MM.1S (cell line): ENCODE measurements around the gene PSTPIP1.

Source experiments
- DNase-seq: peaks from one replicate; pipeline ENCODE4 v3.0.0-alpha.2; 2015
- H2AFZ ChIP-seq: fragments of 300-600 bp; sonication (generic); 2 replicates; pipeline ENCODE4 v1.6.0; 2016; ENCODE audit warnings: antibody characterized with exemption, low read length
- H3F3A ChIP-seq: fragments of 300-600 bp; sonication (generic); 2 replicates; pipeline ENCODE4 v1.6.1; 2016; ENCODE audit warnings: mild to moderate bottlenecking, antibody characterized with exemption, low read length, moderate library complexity, mixed read lengths; ENCODE audit not compliant: insufficient read depth
- H3K27ac ChIP-seq: fragments of 300-600 bp; sonication (generic); 2 replicates; pipeline ENCODE4 v1.5.1; 2016; ENCODE audit warnings: mild to moderate bottlenecking, low read length
- H3K27me3 ChIP-seq: fragments of 300-600 bp; sonication (generic); replicated peaks from 2 replicates; pipeline ENCODE4 v1.6.0; 2016; ENCODE audit warnings: low read length; ENCODE audit not compliant: insufficient read depth
- H3K36me3 ChIP-seq: fragments of 300-600 bp; sonication (generic); replicated peaks from 2 replicates; pipeline ENCODE4 v1.6.1; 2016; ENCODE audit warnings: mild to moderate bottlenecking, low read length, mixed read lengths; ENCODE audit not compliant: insufficient read depth
- H3K4me1 ChIP-seq: fragments of 300-600 bp; sonication (generic); 2 replicates; pipeline ENCODE4 v1.6.1; 2016; ENCODE audit warnings: low read length, mixed read lengths
- H3K4me2 ChIP-seq: fragments of 300-600 bp; sonication (generic); 2 replicates; pipeline ENCODE4 v1.6.0; 2016; ENCODE audit warnings: low read depth, low read length
- H3K4me3 ChIP-seq: fragments of 300-600 bp; sonication (generic); 2 replicates; pipeline ENCODE4 v1.5.1; 2016; ENCODE audit warnings: low read length, mixed read lengths
- H3K79me2 ChIP-seq: fragments of 300-600 bp; sonication (generic); 2 replicates; pipeline ENCODE4 v1.6.1; 2016; ENCODE audit warnings: mixed run types, low read length, mixed read lengths
- H3K9ac ChIP-seq: fragments of 300-600 bp; sonication (generic); 2 replicates; pipeline ENCODE4 v1.6.1; 2016; ENCODE audit warnings: low read length, mixed read lengths
- H3K9me2 ChIP-seq: fragments of 300-600 bp; sonication (generic); replicated peaks from 2 replicates; pipeline ENCODE4 v1.6.1; 2016; ENCODE audit warnings: mild to moderate bottlenecking, low read length, mixed read lengths; ENCODE audit not compliant: insufficient read depth
- H3K9me3 ChIP-seq: fragments of 300-600 bp; sonication (generic); replicated peaks from 2 replicates; pipeline ENCODE4 v1.6.1; 2016; ENCODE audit warnings: mild to moderate bottlenecking, low read length, mixed read lengths; ENCODE audit not compliant: insufficient read depth
- H4K20me1 ChIP-seq: fragments of 300-600 bp; sonication (generic); 2 replicates; pipeline ENCODE4 v1.6.1; 2016; ENCODE audit warnings: mild to moderate bottlenecking, low read length, moderate library complexity, mixed read lengths; ENCODE audit not compliant: insufficient read depth
- CTCF ChIP-seq: fragments of 300-600 bp; sonication (generic); IDR thresholded peaks from 2 replicates; pipeline ENCODE4 v1.5.1; 2016; ENCODE audit warnings: antibody characterized with exemption, low read length, mixed read lengths
- EZH2 ChIP-seq: fragments of 300-600 bp; sonication (generic); optimal IDR thresholded peaks from 2 replicates; pipeline ENCODE3; 2017; ENCODE audit warnings: low read depth, mild to moderate bottlenecking, antibody characterized with exemption, low read length, mixed read lengths
- EZH2phosphoT487 ChIP-seq: fragments of 300-600 bp; sonication (generic); IDR thresholded peaks from 2 replicates; pipeline ENCODE4 v1.6.1; 2018; ENCODE audit warnings: antibody characterized with exemption, low read length

PSTPIP1 gene

GRCh38 chr15:77027697-77028450 is 32.9 kb downstream of the PSTPIP1 start:
- TF ChIP-seq EZH2phosphoT487 (no peak), EZH2 (no peak), CTCF (no peak)
- Histone ChIP-seq H3K27me3 (no peaks in the 10 kb centered on the region), H3K4me1 (peaks cover 4% of the 10 kb centered on the region; the same call in 1 of the 2 replicates), H3K4me2 (no peak overlapping the region), H4K20me1 (no peaks in the 10 kb centered on the region), H3K79me2 (no peaks in the 10 kb centered on the region), H3K9me2 (no peaks in the 10 kb centered on the region), H3F3A (no peaks in the 10 kb centered on the region), H3K9ac (no peak overlapping the region), H3K9me3 (no peaks in the 10 kb centered on the region), H3K36me3 (no peaks in the 10 kb centered on the region), H3K4me3 (no peak overlapping the region), H2AFZ (no peak overlapping the region), H3K27ac (no peak overlapping the region)
- DNase-seq, result no peak

GRCh38 chr15:77028451-77029165 is 33.7 kb downstream of the PSTPIP1 start:
- Histone ChIP-seq H3K9me3 (no peaks in the 10 kb centered on the region), H3K9me2 (no peaks in the 10 kb centered on the region), H3F3A (no peaks in the 10 kb centered on the region), H3K4me2 (no peak overlapping the region), H3K4me3 (no peak overlapping the region), H3K36me3 (no peaks in the 10 kb centered on the region), H3K27ac (no peak overlapping the region), H3K27me3 (no peaks in the 10 kb centered on the region), H4K20me1 (no peaks in the 10 kb centered on the region), H3K79me2 (no peaks in the 10 kb centered on the region), H3K4me1 (0 out of 2 replicates have a peak, but pooled peaks cover 3% of the 10 kb centered on the region), H3K9ac (no peak overlapping the region), H2AFZ (no peak overlapping the region)
- no peak for DNase-seq
- TF ChIP-seq EZH2 (no peak), CTCF (no peak), EZH2phosphoT487 (no peak)

- Histone ChIP-seq H3K4me1 (0 out of 2 replicates have a peak, but pooled peaks cover 3% of the 10 kb centered on the region), H3K9ac (no peak overlapping the region), H3K79me2 (no peaks in the 10 kb centered on the region), H3F3A (no peaks in the 10 kb centered on the region), H3K9me2 (no peaks in the 10 kb centered on the region), H3K4me3 (no peak overlapping the region), H3K36me3 (no peaks in the 10 kb centered on the region), H3K27me3 (no peaks in the 10 kb centered on the region), H3K4me2 (no peak overlapping the region), H3K27ac (no peak overlapping the region), H3K9me3 (no peaks in the 10 kb centered on the region), H2AFZ (no peak overlapping the region), H4K20me1 (no peaks in the 10 kb centered on the region)
- DNase-seq, result no peak
- TF ChIP-seq EZH2 (no peak), EZH2phosphoT487 (no peak), CTCF (no peak)
Measured at GRCh38 chr15:77029166-77030047, 34.5 kb downstream of the PSTPIP1 start.
